Measurements from ENCODE around the gene NPHP1. TPM values are rescaled to one million over a fixed set of nuclear protein-coding genes. Genes with fewer than 3 reads are reported as not detected.

Gene NPHP1
- total RNA-seq, 1 experiment from 2014 or later: 4.7 TPM

GRCh38 chr2:110180036-110180435 is 24.8 kb downstream of the NPHP1 start:
- H4K20me1 ChIP-seq (ENCODE audit: insufficient read depth): no peaks in the 10 kb centered on the region
- TF ChIP-seq SP1 (IDR thresholded peaks at IDR 0.05; ENCODE audit: low read depth) (no peak), ELF1 (IDR thresholded peaks at IDR 0.05; ENCODE audit: borderline replicate concordance, low read depth) (no peak), POLR2A (IDR thresholded peaks at IDR 0.05; ENCODE audit: borderline replicate concordance, extremely low read depth, insufficient read depth, insufficient read length) (no peak), RAD21 (IDR thresholded peaks at IDR 0.05; ENCODE audit: low read depth) (no peak), YY1 (IDR thresholded peaks at IDR 0.05; ENCODE audit: extremely low read depth, insufficient replicate concordance, low read depth, low read length) (no peak), REST (IDR thresholded peaks at IDR 0.05; ENCODE audit: low read depth) (no peak), FOSL1 (IDR thresholded peaks at IDR 0.05; ENCODE audit: low read depth) (no peak), POLR2AphosphoS5 (IDR thresholded peaks at IDR 0.05; ENCODE audit: low read depth, low read length) (no peak), SIN3A (IDR thresholded peaks at IDR 0.05; ENCODE audit: low read depth) (no peak)
- TF ChIP-seq, protein P1, sequence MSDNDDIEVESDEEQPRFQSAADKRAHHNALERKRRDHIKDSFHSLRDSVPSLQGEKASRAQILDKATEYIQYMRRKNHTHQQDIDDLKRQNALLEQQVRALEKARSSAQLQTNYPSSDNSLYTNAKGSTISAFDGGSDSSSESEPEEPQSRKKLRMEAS (IDR thresholded peaks at IDR 0.05): no peak
- H3K4me2 ChIP-seq (ENCODE audit: low read length): no peak overlapping the region
- H3K36me3 ChIP-seq (ENCODE audit: control insufficient read depth in 1 of 2, insufficient read depth in 2 of 2, low read length in 2 of 2): no peaks in the 10 kb centered on the region
- H3K4me1 ChIP-seq (ENCODE audit: control insufficient read depth in 1 of 2, insufficient read depth in 2 of 2, low read length in 2 of 2): no peaks in the 10 kb centered on the region
- BruUV-seq (replicated peaks): no TSS peak
- no peak overlapping the region for H3K4me3 ChIP-seq (replicated peaks in 1 of 2; ENCODE audit: low read depth in 1 of 2, low read length in 2 of 2)
- no peak overlapping the region for H3K27ac ChIP-seq (ENCODE audit: low read depth, low read length)
- ATAC-seq (no peak), DNase-seq (ENCODE audit: low read depth, low spot score) (no peak)
- ChIA-PET POLR2A (no interaction called here), CTCF (no interaction called here), RAD21 (ENCODE audit: low non-redundant PET in 1 of 2, low total read pairs in 2 of 2, uncharacterized antibody in 2 of 2, unreplicated experiment in 2 of 2) (no interaction called here)
- no peaks in the 10 kb centered on the region for H3K79me2 ChIP-seq (ENCODE audit: insufficient read depth, low read length)
- no peak overlapping the region for H2AFZ ChIP-seq (ENCODE audit: low read depth, low read length, poor library complexity, severe bottlenecking)
- peaks cover 0 to 7% of the 10 kb centered on the region in 2 experiments; a peak in 1 of 4 replicates for H3K9me3 ChIP-seq (ENCODE audit: control insufficient read depth in 1 of 2, insufficient read depth in 1 of 2, low read depth in 1 of 2, low read length in 2 of 2)
- H3K27me3 ChIP-seq (ENCODE audit: insufficient read depth, low read length): no peaks in the 10 kb centered on the region
- no peaks in the 10 kb centered on the region for H3K9me2 ChIP-seq (ENCODE audit: insufficient read depth)
- H3K9ac ChIP-seq (ENCODE audit: low read length): no peak overlapping the region
- intact Hi-C loops (cut with micrococcal nuclease): no loop called here
